Measurements from ENCODE around the gene DNAI1.
A peak's percentile ranks its signal among the peaks of the same experiment; 100 is the strongest.

The DNAI1 gene

DNA sequence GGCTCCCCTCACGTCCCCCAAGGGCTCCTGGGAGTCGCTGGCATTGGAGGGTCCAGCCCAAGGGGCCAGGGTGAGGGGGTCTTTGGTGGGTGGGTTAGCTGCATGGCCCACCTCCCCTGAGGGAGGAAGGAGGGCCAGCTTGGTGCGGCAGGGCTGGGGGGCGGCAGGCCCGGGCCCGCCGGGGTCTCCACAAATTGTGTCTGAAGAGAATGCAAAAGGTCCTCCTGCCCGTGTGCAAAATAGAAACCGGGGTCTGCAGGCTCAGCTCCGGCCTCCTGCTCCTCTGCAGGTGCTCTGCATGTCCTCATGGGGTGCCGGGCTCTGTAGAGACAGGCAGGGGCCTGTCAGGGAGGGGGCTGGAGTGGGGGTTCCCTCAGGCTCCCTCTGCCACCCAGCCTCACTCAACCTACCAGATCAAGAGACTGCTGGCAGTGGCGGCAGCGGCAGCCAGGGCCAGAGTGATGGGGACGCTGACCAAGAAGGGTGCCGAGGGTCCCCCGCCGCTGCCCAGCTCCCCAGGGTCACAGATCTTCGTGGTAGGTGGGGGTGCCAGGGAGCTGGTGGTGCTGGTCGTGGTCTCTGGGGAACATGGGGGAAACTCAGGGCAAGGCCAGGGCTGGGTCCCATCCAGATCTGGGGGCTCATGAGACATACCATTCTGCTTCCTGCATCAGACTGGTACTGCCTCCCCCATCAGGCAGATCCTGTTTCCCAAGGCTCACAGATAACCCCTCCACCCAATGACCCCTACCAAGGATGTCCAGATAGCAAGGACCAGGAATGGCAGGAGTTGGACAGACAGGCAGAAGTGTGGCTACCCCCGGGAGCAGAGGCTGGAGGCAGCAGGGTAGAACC lies 93.4 kb downstream of the DNAI1 start:
- no peak overlapping the region for H3K4me3 ChIP-seq (ENCODE audit: low read length)
- no peak for DNase-seq (ENCODE audit: low read depth, low spot score)

DNA sequence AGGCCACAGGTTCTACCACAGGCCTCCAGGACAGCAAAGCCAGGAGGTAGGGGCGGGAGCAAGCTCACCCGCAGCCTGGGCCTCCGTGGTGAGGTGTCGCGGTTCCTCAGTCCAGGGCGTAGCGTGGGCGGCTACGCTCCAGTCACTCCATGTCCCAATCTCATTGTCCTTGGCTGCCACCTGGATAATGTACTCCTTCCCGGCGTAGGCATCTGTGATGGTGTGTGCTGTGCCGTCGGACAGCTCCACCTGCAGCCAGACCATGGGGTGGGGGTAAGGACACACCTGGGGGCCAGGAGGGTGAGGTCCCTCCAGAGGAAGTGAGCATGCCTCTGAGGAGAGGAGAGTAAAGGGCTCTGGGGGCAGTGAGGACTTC lies 94.0 kb downstream of the DNAI1 start:
- no peak for DNase-seq (ENCODE audit: low read depth, low spot score)
- H3K4me3 ChIP-seq (ENCODE audit: low read length): no peak overlapping the region

DNA sequence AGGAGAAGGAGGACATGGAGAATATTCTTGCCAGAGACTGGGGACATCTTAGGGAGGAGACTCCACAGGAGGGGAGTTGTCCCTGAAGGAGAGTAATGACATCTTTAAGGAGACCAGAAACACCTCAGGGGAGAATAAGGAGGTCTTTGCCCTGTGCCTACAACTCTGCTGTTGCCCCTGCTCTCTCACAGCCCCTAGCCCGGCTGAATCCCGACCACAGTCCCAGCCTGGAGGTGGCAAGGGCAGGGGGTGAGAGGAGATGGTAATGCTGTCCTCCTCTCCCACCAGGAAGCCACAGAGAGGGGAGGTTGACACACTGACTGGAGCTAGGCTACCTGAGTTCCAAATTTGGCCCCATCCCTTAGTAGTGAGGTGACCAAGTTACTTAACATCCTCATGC lies 94.4 kb downstream of the DNAI1 start:
- no peak overlapping the region for H3K4me3 ChIP-seq (ENCODE audit: low read length)
- no peak for DNase-seq (ENCODE audit: low read depth, low spot score)

DNA sequence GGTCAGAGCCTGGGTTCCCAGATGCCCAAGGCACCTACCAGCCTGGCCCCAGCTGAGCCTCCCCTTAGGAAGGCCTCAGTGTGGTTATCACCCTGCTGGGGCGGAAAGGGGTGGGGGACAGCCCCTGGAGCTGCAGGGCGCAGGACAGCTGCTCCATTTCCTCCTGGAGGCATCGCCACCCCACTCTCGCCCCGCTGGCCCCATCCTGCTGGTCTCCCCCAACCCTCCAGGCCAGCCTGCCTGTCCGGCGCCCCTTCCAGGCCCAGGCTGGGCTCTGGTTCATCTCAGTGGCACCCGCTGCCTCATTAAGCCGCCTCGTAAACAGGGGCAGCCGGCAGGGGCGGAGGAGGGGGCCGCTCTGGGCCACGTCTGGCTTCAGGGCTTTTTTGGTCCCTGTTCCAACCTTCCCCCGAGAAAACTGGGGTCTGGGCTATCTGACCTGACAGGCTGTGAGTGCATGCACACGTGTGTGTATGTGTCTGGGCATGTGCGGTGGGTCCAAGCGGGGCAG lies 95.0 kb downstream of the DNAI1 start:
- no peak for DNase-seq (ENCODE audit: low read depth, low spot score)
- no peak overlapping the region for H3K4me3 ChIP-seq (ENCODE audit: low read length)

DNA sequence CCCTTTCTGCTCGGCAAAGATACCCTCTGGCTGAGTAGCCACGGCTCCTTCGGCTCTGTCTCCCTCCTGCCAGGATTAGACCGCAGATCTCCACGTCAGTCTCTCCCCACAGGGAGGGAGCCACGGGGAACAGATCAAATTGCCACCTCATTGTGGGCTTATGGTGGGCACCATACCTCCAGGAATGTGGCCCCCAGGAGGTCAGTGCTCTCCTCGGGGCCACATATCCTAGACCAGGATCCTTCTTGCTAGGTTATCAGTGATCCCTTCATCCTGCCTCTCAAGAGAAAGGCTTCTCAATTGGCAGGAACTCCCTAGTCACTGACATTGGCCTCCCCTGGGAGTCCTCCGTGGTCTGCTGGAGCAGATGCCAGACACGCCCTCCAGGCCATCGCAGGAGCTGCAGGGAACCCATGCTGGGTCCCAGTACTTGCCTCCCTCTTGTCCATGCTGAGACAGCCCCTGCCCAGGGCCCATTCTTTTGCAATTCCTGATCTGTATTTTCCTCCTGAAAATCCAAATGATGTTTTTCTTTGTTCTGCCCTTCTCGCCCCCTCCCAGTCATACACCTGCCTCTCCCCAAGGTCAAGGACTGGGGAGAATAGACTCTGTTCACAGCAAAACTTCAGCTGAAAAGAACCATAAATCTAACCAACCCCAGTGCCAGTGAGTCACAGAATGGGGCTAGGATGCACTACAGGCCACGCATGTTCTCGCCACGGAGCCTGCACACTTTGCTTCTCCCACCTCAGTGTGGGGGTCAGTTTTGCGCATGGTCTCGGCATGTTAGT lies 95.8 kb downstream of the DNAI1 start:
- no peak overlapping the region for H3K4me3 ChIP-seq (ENCODE audit: low read length)
- no peak for DNase-seq (ENCODE audit: low read depth, low spot score)

DNA sequence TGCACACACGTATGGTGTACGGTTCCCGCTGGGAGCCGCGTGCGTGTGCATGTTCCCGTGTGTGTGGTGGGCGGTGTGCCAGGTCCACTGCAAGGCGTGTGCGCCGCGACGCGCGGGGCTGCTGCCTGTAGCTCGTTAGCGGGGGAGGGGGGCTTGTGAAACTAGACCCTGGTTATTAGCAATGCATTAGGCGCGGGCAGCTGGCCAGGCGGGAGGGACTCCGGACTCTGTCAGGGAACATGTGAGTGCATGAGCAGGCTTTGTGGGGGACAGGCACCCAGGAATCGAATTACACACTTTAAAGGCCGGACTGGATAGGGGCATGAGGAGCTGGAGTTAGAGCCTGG lies 96.4 kb downstream of the DNAI1 start:
- no peak overlapping the region for H3K4me3 ChIP-seq (ENCODE audit: low read length)
- no peak for DNase-seq (ENCODE audit: low read depth, low spot score)

DNA sequence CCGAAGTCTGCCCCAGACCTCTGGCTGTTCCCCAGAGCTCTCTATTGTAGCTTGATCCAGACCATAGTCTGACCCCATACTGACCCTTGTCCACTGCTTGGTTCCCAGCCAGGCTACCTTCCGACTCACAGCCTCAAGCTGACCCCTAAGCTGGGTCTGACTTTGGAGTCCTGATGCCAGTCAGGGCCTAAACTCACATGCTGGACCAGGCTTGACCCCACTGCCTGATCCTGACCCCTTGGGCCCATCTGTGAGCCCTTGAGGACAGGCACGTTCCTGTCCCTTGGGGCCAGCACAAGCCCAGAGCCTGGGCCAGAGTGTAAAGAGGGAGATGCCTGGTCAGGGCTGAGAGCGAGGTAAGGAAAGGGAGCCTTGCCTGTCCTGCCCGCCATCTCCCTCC lies 96.9 kb downstream of the DNAI1 start:
- no peak overlapping the region for H3K4me3 ChIP-seq (ENCODE audit: low read length)
- DNase-seq (ENCODE audit: low read depth, low spot score): no peak

DNA sequence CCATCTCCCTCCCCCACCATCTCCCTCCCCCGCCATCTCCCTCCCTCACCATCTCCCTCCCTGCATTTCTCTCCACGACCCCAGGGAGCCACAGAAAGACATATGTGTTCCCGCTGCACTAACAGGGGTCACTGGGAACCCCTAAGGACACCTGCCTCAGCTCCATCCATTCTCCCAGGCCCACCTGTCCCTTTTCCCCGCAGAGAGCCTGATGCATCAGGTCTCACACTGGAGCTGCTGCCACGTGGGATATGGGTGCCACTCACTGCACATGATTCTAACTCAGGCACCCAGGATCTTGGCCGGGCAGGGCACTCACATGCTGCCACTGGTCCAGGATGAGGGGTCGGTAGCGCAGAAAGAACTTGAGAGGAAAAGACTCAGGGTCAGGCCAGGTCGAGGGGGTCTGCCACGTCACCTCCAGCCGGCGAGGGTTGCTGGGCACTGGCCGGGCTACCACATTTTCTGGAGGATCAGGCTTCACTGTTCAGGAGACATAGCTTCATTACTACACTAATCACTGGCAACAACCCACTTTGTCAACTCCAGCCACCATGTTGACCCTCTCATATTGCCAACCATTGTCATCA lies 97.4 kb downstream of the DNAI1 start:
- DNase-seq (ENCODE audit: low read depth, low spot score): no peak
- H3K4me3 ChIP-seq (ENCODE audit: low read length): no peak overlapping the region

DNA sequence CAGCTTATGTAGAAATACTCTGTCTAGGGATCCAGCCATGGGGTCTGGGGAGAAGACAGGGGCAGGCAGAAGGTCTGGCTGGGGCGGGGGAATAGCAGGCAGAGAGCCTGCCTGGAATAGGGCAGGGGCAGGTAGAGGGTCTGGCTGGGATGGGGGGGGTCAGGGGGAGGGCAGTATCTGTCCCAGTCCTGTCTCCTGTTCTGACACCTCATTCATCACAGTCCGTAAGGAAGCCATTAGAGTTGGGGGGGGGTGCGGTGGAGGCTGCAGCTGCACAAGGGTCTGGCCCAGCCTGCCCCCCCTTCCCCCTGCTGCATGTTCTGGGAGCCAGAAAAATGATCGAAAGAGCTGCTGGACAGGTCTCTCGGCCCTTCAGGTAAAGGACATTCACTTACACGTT lies 98.3 kb downstream of the DNAI1 start:
- DNase-seq (ENCODE audit: low read depth, low spot score): no peak

DNA sequence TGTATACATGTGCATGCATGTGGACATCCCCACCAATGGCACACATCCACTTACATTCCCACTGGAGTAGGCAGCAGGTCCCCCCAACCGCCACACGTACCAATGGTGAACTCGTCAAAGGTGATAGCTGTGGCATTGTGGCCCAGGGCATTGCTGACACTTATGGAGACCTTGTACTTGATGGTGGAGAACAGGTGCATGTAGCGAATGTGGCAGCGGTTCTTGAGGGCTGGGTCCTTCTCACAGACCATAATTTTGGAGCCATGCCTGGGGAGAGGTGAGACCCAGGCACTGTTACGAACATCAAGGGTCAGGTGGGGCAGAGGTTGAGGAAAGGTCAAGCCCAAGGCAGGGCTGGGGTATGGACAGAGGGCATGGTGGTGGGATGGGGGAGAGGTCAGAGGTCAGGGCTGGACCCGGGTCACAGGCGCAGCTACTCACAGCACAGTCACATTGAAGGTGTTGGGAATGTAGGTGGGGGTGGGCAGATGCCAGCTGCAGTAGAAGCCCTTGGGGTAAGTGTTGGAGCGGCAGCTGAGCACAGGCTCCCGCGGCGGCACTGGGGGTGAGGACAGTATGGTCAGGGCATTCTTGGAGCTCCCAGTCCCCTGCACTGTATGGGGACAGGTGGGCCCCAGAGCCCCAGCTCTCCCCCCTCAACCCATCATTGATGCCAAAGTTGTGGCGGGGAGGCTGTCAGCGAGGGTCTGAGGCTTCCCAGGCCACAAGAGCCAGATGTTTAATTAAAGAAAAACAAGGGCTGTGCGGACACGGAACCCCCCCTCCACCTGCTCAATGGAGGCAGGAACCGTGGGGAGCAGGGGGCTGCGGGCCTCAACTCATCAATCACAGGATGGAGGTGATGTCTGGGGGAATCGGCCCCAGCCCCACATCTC lies 99.1 kb downstream of the DNAI1 start:
- no peak overlapping the region for H3K4me3 ChIP-seq (ENCODE audit: low read length)
- no peak for DNase-seq (ENCODE audit: low read depth, low spot score)

More for the DNA sequence above, 98.3 kb downstream of the DNAI1 start:
- no peak overlapping the region for H3K4me3 ChIP-seq (ENCODE audit: low read length)

DNA sequence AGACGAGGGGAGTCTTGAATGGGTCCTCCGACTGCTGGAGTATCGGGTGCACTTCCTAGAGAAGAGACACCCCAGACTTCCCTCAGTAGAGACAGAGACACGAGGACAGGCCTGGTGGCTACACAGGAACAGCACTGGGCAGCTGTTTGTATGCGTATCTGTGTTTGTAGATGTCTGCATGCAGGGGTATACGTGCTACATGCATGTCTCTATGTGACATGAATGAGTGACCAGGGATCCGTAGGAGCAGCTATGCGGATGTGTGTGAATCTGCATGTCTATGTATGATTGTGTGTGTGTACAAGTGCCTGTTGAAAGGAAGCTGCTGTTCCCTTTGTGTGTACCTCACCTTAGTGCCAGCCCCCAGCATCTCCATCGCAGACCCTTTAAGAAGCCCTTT lies 99.8 kb downstream of the DNAI1 start:
- H3K4me3 ChIP-seq (ENCODE audit: low read length): no peak overlapping the region
- no peak for DNase-seq (ENCODE audit: low read depth, low spot score)

DNA sequence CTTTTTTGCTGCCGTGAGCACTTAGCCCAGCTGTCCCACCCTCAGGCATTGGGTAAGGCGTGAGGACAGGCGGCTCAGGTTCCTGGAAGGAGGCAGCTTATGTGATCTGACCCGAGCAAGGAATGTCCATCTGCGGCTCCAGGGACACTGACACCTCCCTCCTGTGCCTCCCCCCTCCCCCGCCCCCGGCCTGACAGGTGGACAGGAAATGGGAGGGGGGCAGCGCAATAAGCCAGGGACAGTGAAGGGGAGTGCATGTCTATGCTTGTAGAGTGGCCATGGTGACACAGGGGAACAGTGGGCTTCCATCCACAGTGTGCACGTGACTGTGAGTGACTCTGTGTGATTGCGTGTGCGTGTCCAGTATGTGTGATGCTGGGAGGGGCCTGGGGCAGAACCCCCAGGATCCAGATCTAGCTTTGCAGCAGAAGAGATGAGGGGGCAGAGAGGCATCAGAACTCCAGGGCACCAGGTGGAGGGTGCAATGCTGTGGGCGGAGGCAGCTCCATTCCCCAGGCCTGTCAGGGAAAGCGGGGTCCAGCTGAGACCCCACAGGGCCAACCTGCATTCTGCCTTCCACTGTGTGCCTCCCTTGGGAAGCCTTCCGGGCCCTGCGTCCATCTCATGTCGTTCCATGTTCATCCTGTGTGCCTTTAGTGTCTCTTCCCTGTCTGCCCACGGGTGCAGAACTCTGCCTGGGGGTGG lies 100.5 kb downstream of the DNAI1 start:
- H3K4me3 ChIP-seq (ENCODE audit: low read length): no peak overlapping the region
- no peak for DNase-seq (ENCODE audit: low read depth, low spot score)

DNA sequence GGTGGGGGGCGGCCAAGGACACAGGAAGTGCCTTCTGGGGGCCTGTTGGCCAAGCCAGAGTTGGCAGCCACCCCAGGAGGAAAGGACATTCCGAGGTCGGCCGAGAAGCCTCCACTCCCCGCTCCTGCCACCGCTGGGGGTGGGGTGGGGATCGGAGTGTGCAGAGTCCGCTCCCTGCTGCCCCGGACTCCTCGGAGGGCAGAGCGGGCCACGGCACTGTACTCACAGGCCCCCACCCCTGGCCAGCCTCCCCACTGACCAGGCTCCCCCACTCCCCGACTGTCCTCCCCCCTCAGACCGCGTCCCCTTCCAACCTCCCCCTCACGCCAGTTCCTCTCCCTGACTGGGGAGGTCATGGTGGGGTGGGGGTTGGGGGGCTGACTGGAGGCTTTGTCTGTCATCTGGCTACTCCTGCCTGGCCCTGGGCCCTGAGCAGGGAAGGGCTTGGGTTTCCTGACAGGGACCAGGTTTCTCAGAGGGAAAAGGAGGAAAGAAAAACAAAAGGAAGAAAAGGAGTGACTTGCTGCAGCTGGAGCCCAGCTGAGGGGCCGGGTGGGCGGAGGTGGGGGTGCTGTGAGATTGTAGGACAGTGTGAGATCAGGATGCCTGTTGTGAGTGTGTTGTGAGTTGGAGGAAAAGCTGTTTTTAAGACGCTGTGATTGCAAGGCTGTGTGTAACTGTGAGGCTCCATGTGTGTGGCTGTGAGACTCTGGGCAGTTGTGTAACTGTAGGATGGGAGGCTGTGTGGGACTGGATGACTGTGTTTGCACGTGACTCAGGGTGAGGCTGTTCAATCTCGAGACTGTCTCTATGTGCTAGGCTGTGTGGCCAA lies 101.2 kb downstream of the DNAI1 start:
- no peak overlapping the region for H3K4me3 ChIP-seq (ENCODE audit: low read length)
- no peak for DNase-seq (ENCODE audit: low read depth, low spot score)

DNA sequence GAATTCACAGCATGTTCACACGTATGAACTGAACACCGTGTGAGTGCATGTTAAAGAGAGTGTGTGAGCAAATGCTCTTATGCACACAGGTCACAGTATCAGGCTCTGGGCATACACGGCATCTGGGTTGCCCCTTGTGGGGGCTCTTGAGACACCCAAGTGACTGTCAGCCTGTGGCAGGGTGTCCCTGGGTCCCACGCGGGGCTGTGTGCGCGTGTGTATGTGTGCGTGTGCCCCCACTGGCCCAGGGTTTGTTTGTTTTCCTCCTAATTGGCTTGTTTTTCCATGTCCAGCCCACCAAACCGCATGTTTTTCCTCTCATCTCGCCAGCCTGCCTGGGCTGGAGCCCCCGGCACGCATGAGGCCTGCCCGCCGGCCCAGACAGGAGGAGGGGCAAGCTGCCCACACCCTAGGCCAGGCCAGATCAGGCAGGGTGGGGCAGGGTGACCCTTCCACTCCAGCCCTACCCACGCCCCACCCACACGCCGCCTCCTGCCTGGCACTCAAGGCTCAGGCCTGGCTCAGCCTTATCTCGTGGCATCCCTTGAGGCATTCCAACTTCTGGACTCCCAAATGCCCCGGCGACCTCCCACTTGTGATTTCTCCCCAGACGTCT lies 102.1 kb downstream of the DNAI1 start:
- no peak for DNase-seq (ENCODE audit: low read depth, low spot score)
- no peak overlapping the region for H3K4me3 ChIP-seq (ENCODE audit: low read length)

DNA sequence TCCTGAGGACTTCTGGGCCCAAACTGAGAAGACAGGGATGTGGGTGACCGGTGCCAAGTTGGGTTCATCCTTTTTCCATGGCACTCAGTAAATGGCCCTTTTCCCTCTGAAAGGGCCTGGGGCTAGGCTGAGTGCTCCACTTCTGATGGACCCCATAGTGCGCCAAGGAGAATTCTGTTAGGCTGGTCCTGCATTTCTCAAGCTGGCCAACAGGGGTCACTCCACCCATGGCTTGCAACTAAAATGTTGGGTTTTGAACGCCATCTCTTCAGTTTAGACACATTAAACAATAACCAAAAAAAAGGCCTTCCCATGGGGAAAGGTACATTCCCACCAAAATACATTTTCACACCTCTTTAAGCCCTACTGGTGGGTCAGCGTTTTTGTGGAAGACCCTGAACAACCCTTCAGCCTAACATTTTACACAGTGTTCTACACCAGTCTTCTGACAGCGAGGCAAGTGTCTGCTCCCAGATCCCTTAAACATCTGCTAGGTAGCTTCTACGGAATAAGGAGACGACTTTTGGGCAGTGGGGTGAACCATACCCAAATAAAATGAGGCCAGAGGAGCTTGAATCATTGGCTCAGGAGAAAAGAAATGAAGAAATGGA lies 103.6 kb downstream of the DNAI1 start:
- DNase-seq (ENCODE audit: low read depth, low spot score): no peak
- H3K4me3 ChIP-seq (ENCODE audit: low read length): no peak overlapping the region

DNA sequence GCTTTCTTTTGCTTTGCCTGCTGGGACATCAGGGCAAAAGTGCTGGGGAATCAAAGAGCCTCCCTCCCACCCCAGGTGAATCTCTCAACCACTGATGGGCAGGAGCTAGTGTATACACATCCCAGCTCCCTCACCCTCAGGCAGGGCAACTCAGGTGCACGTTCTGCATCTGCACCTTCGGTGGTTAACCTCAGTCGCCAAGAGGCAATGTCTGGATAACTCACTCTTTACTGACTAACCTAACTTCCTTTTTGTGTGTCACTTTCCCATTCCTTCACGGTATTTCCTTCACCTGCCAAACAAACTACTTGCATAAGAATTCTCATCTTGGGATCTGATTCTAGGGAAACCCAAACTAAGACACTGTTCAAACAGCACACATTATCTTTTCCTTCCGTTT lies 104.7 kb downstream of the DNAI1 start:
- no peak overlapping the region for H3K4me3 ChIP-seq (ENCODE audit: low read length)
- DNase-seq (ENCODE audit: low read depth, low spot score): peak; percentile 23

DNA sequence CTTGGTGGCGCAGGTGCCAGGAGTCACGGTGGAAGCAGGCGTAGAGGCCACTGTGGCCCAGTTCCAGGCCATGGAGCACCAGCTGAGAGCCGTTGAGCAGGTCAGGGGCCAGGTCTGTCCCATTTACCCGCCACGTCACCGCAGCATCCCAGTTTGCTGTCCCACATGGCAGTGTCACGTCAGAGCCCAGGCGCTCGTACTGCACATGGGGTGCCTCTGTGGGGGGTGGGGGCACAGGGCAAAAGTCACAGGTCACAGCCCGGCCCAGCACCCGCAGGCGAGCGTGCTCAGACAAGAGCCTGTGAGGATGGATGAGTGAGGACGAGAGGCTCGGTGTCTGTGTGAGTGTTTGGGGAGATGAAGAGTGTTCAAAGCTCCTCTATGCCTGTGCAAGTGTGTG lies 106.0 kb downstream of the DNAI1 start:
- DNase-seq (ENCODE audit: low read depth, low spot score): no peak
- no peak overlapping the region for H3K4me3 ChIP-seq (ENCODE audit: low read length)

All from Jurkat, Clone E6-1 (cell line).